Measurements from ENCODE around the gene KCNAB1.
"Not testable (repeated sequence)": the region's sequence is repeated elsewhere in the genome, so short reads cannot be mapped to it uniquely, and the experiment has no call there.

Gene KCNAB1

GRCh38 chr3:156172536-156172935 lies 52.2 kb downstream of the KCNAB1 start:
- DNase-seq (ENCODE audit: low read depth): no peak
- H3K4me3 ChIP-seq (ENCODE audit: low read depth, low read length): no peak overlapping the region

DNA sequence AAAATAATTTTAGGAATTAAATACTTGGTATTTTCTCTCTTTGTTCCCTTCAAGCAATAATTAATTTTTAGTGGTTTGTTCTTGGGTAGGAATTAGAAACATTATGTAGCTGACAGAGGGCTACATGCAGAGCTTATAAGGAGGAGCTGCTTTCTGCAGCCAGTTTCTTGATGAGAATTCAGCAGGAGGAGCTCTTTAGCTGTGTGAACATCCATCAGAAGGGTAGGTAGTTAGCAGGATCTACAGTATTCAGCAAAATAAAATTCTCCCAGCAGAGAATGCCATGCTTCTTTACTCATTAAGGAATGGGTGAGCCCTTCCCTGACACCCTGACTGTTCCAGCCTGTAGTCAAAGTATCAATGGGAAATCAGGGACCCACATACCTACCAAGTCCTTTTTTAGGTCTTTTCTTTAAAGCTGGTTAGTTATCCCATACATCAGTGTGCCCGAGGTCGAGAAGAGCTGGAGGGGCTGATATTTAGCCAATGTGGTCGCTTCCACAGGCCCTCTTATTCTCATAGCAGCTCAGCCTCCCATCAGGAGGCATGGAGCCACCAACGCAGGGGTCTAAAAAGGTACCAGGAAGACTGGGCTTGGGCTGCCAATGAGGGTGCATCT lies 54.0 kb downstream of the KCNAB1 start:
- no peak overlapping the region for H3K4me3 ChIP-seq (ENCODE audit: low read depth, low read length)
- DNase-seq (ENCODE audit: low read depth): no peak

DNA sequence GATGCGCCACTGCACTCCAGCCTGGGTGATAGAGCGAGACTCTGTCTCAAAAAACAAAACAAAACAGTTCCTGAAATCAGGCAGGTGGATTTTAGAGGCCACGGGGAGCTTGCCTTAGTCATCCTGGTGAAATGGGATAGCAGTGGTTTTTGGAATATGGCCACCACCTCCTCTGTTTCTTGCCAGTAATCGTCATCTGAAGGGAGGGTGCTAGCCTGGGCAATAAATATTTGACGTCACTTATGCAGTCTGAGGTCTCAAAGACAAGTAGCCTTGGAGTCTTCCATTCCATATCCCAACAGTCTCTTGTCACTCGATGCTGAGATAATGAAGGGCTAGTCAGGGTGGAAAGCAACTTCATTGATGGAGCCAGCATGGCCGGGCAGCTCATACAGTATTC lies 55.2 kb downstream of the KCNAB1 start:
- DNase-seq (ENCODE audit: low read depth): no peak

DNA sequence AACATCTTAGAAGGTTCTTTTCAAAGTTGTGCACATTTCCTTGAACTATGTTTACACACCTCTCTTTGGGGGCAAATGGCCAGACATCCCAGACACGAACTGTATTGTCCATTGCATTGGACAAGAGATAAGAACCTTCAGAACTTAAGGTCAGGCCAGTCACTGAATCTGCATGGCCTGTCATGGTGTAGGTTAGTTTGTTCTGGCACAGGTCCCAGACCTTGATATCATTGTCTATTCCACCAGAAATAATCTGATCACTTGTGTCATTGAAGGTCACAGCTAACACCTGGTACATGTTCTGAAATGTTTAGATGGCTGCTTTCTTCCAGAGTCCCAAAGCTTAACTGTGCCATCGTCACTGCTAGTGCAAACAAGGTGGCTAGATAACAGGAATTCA lies 55.7 kb downstream of the KCNAB1 start:
- no peak overlapping the region for H3K4me3 ChIP-seq (ENCODE audit: low read depth, low read length)
- no peak for DNase-seq (ENCODE audit: low read depth)

More for the DNA sequence above, 55.2 kb downstream of the KCNAB1 start:
- no peak overlapping the region for H3K4me3 ChIP-seq (ENCODE audit: low read depth, low read length)

- no peak for DNase-seq (ENCODE audit: low read depth)
- no peak overlapping the region for H3K4me3 ChIP-seq (ENCODE audit: low read depth, low read length)
These were observed 56.3 kb downstream of the KCNAB1 start for GRCh38 chr3:156176629-156177210.

DNA sequence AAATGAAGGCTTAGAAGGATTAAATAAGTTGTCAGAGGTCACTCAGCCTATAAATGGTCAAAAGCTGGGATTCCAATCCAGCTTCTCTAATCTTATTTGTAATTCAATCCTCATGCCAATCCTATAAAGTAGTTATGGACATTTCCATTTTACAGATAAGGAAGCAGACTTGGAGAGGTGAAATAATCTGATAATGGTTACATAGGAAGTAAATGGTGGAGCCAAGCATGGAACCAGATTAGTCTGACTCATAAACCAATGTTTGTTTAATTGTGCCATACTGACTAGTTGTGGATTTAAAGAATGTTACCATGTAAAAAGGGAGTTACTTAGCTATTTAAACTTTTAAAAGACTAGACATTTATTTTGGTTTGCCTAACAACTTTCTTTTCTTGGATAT lies 59.7 kb downstream of the KCNAB1 start:
- no peak overlapping the region for H3K4me3 ChIP-seq (ENCODE audit: low read depth, low read length)
- no peak for DNase-seq (ENCODE audit: low read depth)

DNA sequence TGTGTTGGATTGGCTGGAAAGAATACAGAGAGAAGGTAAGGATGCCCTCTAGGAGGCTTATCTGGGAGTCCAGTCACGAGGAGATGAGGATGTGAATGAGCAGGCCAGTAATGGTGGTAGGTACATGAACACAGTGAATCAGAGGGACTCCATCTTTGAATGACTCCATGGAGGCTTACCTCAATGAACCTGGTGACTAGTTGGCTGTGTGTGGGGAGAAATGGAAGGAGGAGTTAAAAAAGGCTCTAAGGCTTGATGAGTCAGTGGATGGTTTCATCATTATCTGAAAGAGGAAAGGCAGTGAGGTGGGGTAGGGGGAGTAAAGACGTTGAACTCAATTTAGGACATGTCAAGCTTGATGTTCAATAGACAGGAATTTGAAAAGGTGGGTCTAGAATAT lies 61.1 kb downstream of the KCNAB1 start:
- no peak overlapping the region for H3K4me3 ChIP-seq (ENCODE audit: low read depth, low read length)
- DNase-seq (ENCODE audit: low read depth): no peak

DNA sequence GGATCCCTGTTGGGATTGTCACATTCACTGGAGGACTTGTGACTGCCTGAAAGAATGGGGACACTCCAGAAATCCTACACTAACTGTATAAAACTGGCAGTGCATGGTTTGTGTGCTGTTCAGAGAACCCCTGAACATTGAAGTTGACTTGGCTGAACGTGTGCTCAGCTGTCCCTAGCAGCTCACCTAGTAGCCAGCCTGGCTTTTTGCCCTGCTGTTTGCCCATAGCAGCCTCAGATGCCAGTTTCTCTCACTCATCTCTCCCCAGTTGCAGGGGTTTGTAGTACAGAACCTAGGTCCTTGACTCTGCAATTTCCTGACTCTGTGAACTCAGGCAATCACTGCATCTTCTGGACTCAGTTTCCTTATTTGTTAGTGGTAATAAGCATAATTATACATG lies 63.0 kb downstream of the KCNAB1 start:
- DNase-seq (ENCODE audit: low read depth): no peak
- no peak overlapping the region for H3K4me3 ChIP-seq (ENCODE audit: low read depth, low read length)

- H3K4me3 ChIP-seq (ENCODE audit: low read depth, low read length): no peak overlapping the region
- no peak for DNase-seq (ENCODE audit: low read depth)
These were observed 63.8 kb downstream of the KCNAB1 start for GRCh38 chr3:156184156-156184555.

DNA sequence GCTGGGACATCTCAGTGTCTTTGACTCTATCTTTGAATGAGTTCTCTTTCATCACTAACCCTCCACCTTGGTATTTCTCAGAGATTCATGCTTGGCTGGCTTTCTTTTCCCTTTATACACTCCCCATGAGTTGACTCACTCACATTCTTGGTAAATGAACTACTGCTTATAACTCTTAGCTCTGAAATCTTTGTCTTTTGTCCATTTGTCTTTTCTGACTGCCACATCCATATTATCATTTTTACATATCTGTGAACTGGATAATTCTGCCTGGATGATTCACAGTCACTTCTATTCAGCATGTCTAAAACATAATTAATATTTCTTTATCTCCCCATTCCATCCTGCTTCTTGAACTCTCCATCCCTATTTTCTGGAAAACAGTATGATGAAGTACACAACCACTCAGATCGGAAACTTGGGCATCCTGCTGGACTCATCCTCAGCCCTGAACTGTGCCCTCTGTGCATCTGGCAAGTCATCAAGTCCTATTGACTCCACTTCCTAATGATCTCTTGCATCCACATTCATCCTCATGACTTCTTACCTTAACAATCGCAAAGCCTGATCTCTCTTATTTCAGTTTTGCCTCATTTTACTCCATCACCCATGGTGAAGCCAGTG lies 66.9 kb downstream of the KCNAB1 start:
- H3K4me3 ChIP-seq (ENCODE audit: low read depth, low read length): no peak overlapping the region
- DNase-seq (ENCODE audit: low read depth): no peak

DNA sequence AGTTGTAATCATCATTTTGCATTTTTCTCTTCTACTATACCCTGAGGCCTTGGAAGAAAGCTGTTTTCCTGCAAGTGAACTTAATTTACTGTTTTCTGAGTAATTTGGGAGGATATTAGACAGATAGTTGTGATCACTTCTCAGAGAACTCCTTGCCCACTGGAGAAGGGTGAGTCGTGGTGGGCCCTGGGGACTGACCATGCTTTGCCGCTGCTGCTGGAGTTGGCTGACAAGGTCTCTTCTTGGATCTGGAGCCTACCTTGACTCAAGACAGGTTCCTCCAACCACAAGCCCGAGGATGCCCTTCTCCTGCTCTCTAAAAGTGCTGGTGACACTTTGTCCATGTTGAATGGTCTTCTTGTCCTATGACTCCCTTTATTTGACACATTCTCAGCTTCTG lies 68.4 kb downstream of the KCNAB1 start:
- DNase-seq (ENCODE audit: low read depth): no peak
- H3K4me3 ChIP-seq (ENCODE audit: low read depth, low read length): no peak overlapping the region

- no peak for DNase-seq (ENCODE audit: low read depth)
These were observed 69.5 kb downstream of the KCNAB1 start for GRCh38 chr3:156189927-156190326.

DNA sequence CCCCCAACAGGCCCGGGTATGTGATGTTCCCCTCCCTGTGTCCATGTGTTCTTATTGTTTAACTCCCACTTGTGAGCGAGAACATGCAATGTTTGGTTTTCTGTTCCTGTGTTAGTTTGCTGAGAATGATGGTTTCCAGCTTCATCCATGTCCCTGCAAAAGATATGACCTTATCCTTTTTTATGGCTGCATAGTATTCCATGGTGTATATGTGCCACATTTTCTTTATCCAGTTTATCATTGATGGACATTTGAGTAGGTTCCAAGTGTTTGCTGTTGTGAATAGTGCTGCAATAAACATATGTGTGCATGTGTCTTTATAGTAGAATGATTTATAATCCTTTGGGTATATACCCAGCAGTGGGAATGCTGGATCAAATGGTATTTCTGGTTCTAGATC lies 74.6 kb downstream of the KCNAB1 start:
- DNase-seq (ENCODE audit: low read depth); H3K4me3 ChIP-seq (ENCODE audit: low read depth, low read length): not testable (repeated sequence)

More at GRCh38 chr3:156189927-156190326, 69.5 kb downstream of the KCNAB1 start:
- no peak overlapping the region for H3K4me3 ChIP-seq (ENCODE audit: low read depth, low read length)

- not testable (repeated sequence) for H3K4me3 ChIP-seq (ENCODE audit: low read depth, low read length); DNase-seq (ENCODE audit: low read depth)
These were observed 76.8 kb downstream of the KCNAB1 start for GRCh38 chr3:156197152-156197551.

- no peak for DNase-seq (ENCODE audit: low read depth)
These were observed 81.3 kb downstream of the KCNAB1 start for GRCh38 chr3:156201411-156202405.

DNA sequence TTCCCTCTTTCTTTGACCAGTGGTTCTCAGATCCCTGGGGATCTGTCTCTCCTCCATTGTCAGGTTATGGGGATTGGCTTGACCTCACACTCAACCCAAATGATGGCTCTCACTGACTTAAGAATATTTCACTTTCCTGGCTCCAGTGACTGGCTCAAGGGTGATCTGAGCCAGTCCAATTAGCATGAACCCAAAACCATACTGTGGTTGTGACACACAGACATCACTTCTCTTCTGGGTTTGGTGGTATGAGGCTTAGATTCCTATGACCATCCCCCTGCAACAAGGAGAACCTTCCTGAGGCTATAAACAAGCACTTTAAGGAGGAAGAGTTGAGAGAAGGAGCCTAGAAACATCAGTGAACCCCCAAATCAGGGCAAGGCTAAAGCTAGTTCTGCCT lies 85.8 kb downstream of the KCNAB1 start:
- no peak overlapping the region for H3K4me3 ChIP-seq (ENCODE audit: low read depth, low read length)
- no peak for DNase-seq (ENCODE audit: low read depth)

More at GRCh38 chr3:156201411-156202405, 81.3 kb downstream of the KCNAB1 start:
- no peak overlapping the region for H3K4me3 ChIP-seq (ENCODE audit: low read depth, low read length)

GRCh38 chr3:156207802-156208685 lies 87.7 kb downstream of the KCNAB1 start:
- peak; percentile 39 for DNase-seq (ENCODE audit: low read depth)

DNA sequence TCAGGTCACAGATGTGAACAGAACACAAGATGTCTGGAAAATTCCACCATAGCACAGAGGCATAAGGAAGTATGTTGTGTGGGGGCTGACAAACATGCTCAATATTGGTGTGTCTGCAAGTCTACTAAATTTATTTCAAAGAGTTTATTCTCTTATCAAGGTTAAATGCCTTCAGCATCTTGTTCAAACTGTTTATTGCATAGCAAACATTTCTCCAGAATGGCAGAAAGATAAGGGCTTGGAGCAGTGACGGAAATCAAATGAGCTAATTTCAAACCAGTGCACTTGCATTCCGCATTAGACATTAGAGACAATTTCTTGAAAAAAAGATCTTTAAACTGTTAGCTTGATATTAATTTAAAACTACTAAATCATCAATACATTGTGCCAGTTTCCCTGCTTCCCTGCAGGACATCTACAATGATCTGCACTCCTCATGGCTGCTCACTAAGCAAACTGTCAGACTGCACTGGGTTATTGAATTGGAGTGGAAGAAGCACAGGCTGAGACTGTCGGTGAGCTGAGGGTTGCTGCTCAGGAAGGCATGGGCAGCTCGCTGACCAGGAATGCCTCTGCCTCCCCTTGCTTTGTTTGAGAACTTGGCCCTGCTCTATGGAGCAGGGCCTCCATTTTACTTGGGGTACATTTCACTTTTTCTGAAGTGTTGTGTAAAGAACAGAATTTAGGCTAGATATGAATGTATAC lies 89.4 kb downstream of the KCNAB1 start:
- no peak for DNase-seq (ENCODE audit: low read depth)
- H3K4me3 ChIP-seq (ENCODE audit: low read depth, low read length): no peak overlapping the region

More at GRCh38 chr3:156207802-156208685, 87.7 kb downstream of the KCNAB1 start:
- no peak overlapping the region for H3K4me3 ChIP-seq (ENCODE audit: low read depth, low read length)

Measured in skeletal muscle cell (primary cell).